Liver (tissue), 3 donors: ENCODE results near the gene RNF182.

Experiments used
- FOXA2 ChIP-seq: IDR thresholded peaks from 2 replicates; pipeline ENCODE4 v1.6.1; 2016; ENCODE audit warnings: antibody characterized with exemption
- JUND ChIP-seq, 2 donors: IDR thresholded peaks; 2 replicates each; pipeline ENCODE4 v1.6.1; 2016; ENCODE audit warnings: antibody characterized with exemption in 2 of 2
- NR2F2 ChIP-seq: IDR thresholded peaks from 2 replicates; pipeline ENCODE4 v1.6.1; 2016; ENCODE audit warnings: antibody characterized with exemption
- RAD21 ChIP-seq, 2 donors: IDR thresholded peaks; 2 replicates each; pipeline ENCODE4 v1.6.1; 2016; ENCODE audit warnings: antibody characterized with exemption in 2 of 2, mild to moderate bottlenecking in 2 of 2
- RXRA ChIP-seq, 2 donors: IDR thresholded peaks; 2 replicates each; pipeline ENCODE4 v1.6.1; 2017 to 2018; ENCODE audit warnings: antibody characterized with exemption in 2 of 2, mild to moderate bottlenecking in 1 of 2
- TAF1 ChIP-seq: conservative IDR thresholded peaks from 2 replicates; pipeline ENCODE4 v1.6.1; 2016; ENCODE audit warnings: antibody characterized with exemption, mild to moderate bottlenecking
- YY1 ChIP-seq: IDR thresholded peaks from 2 replicates; pipeline ENCODE4 v1.6.1; 2016; ENCODE audit warnings: antibody characterized with exemption, mild to moderate bottlenecking
- TF ChIP-seq, protein P1 (sequence below): fragments of 150-350 bp; IDR thresholded peaks from 2 replicates; pipeline ENCODE4 v1.5.1; 2017; ENCODE audit warnings: improper control_type of control experiment, low read depth, low read length; ENCODE audit not compliant: missing input control
- TF ChIP-seq, protein P2 (sequence below): IDR thresholded peaks from 2 replicates; pipeline ENCODE4 v1.6.1; 2016; ENCODE audit warnings: antibody characterized with exemption
- TF ChIP-seq, protein P3 (sequence below): IDR thresholded peaks from 2 replicates; pipeline ENCODE4 v1.6.1; 2016; ENCODE audit warnings: antibody characterized with exemption
- donor health status: healthy.
- donor health status: healthy.

DNA sequence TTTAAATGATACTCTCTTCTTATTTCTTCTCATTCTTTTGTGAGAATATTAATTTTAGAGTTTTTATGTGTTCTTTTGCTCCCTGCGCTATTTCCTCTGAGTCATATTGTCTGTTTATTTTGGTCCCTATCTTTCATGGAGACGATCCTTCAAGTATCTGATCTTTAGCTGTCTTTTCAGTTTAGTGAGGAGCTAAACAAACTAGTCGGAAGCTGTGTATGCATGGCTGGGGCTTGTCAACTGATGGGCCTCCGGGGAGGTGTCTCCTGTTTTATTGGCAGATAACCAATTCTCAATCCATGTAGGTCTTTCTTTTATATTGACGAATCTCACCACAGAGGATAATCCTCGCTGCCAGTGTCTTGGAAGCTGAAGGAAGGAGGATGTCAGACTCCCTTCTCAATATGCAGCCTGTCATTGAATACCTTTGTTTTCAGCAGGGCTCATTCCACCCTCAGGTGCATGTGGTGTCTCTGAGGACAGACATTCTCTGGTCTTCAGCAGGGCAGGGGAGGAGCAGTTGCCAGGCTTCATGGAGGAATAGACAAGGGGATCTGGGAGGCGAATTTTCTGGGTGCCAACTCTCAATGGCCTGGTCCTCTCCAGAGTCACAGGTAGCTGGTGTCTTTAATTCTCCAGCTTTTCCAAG, 64.9 kb downstream of the RNF182 start:
- TF ChIP-seq, protein P1, sequence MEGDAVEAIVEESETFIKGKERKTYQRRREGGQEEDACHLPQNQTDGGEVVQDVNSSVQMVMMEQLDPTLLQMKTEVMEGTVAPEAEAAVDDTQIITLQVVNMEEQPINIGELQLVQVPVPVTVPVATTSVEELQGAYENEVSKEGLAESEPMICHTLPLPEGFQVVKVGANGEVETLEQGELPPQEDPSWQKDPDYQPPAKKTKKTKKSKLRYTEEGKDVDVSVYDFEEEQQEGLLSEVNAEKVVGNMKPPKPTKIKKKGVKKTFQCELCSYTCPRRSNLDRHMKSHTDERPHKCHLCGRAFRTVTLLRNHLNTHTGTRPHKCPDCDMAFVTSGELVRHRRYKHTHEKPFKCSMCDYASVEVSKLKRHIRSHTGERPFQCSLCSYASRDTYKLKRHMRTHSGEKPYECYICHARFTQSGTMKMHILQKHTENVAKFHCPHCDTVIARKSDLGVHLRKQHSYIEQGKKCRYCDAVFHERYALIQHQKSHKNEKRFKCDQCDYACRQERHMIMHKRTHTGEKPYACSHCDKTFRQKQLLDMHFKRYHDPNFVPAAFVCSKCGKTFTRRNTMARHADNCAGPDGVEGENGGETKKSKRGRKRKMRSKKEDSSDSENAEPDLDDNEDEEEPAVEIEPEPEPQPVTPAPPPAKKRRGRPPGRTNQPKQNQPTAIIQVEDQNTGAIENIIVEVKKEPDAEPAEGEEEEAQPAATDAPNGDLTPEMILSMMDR, result no peak
- TF ChIP-seq TAF1, result no peak
- TF ChIP-seq NR2F2, result no peak
- TF ChIP-seq FOXA2, result no peak
- TF ChIP-seq, protein P2, sequence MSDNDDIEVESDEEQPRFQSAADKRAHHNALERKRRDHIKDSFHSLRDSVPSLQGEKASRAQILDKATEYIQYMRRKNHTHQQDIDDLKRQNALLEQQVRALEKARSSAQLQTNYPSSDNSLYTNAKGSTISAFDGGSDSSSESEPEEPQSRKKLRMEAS, result no peak
- no peak for TF ChIP-seq RXRA (IDR thresholded peaks at IDR 0.05)
- TF ChIP-seq JUND (IDR thresholded peaks at IDR 0.05), result no peak
- TF ChIP-seq, protein P3, sequence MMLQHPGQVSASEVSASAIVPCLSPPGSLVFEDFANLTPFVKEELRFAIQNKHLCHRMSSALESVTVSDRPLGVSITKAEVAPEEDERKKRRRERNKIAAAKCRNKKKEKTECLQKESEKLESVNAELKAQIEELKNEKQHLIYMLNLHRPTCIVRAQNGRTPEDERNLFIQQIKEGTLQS, result no peak
- TF ChIP-seq YY1, result no peak
- TF ChIP-seq RAD21 (IDR thresholded peaks at IDR 0.05), result no peak
